Large intestine (tissue), 3 donors: ENCODE measurements around the gene CCDC83. TPM values are rescaled to one million over a fixed set of nuclear protein-coding genes. Genes with fewer than 3 reads are reported as not detected.

ENCODE experiments used
- DNase-seq, 2 donors: peaks; one replicate each; pipeline versions ENCODE4 v3.0.0 to v3.0.0-alpha.2; 2013
- H3K27ac ChIP-seq: one replicate; pipeline ENCODE4 v1.5.1; 2013; ENCODE audit warnings: low read length
- H3K27me3 ChIP-seq: 2 replicates; pipeline ENCODE4 v1.6.1; 2013; ENCODE audit warnings: low read length; ENCODE audit not compliant: control insufficient read depth, insufficient read depth
- H3K36me3 ChIP-seq: 2 replicates; pipeline ENCODE4 v1.6.1; 2013; ENCODE audit warnings: low read length; ENCODE audit not compliant: control insufficient read depth, insufficient read depth
- H3K4me1 ChIP-seq: one replicate; pipeline ENCODE4 v1.6.1; 2013; ENCODE audit warnings: low read length; ENCODE audit not compliant: control insufficient read depth, insufficient read depth
- H3K4me3 ChIP-seq: one replicate; pipeline ENCODE4 v1.5.1; 2013; ENCODE audit warnings: low read length
- H3K9me3 ChIP-seq: one replicate; pipeline ENCODE4 v1.6.1; 2013; ENCODE audit warnings: mild to moderate bottlenecking, low read depth, low read length, moderate library complexity; ENCODE audit not compliant: control insufficient read depth
- WGBS: methylation state at CpG from one replicate; pipeline ENCODE4 v1.1.5; 2013; ENCODE audit warnings: low lambda C conversion rate; ENCODE audit not compliant: insufficient coverage; 5-methylcytosine and 5-hydroxymethylcytosine counted together
- polyA plus RNA-seq: library from polyadenylated mRNA; unstranded; fragments of 120-200 nt; gene quantifications from one replicate; pipeline ENCODE4 v1.2.1, GENCODE V29; 2013

The CCDC83 gene
- polyA plus RNA-seq, 1 donor = 0.04 TPM

- Histone ChIP-seq H3K27ac (no peak overlapping the region), H3K4me1 (no peaks in the 10 kb centered on the region), H3K36me3 (no peaks in the 10 kb centered on the region), H3K4me3 (no peak overlapping the region), H3K9me3 (no peaks in the 10 kb centered on the region), H3K27me3 (no peaks in the 10 kb centered on the region)
- DNase-seq = no peak
- WGBS = 20% methylated on average over 1 of the region's 4 CpGs
Measured at GRCh38 chr11:85884581-85885021, 29.4 kb downstream of the CCDC83 start.

GRCh38 chr11:85886089-85887056, 31.2 kb downstream of the CCDC83 start:
- no peaks in the 10 kb centered on the region for H3K9me3 ChIP-seq
- no peaks in the 10 kb centered on the region for H3K36me3 ChIP-seq
- 100% methylated on average over 1 of the region's 7 CpGs for WGBS
- H3K27me3 ChIP-seq = no peaks in the 10 kb centered on the region
- H3K4me1 ChIP-seq = no peaks in the 10 kb centered on the region
- no peak for DNase-seq
- H3K27ac ChIP-seq = no peak overlapping the region
- no peak overlapping the region for H3K4me3 ChIP-seq

GRCh38 chr11:85889108-85889507, 33.9 kb downstream of the CCDC83 start:
- Histone ChIP-seq H3K4me1 (no peaks in the 10 kb centered on the region), H3K9me3 (no peaks in the 10 kb centered on the region), H3K27ac (no peak overlapping the region), H3K27me3 (no peaks in the 10 kb centered on the region), H3K36me3 (no peaks in the 10 kb centered on the region), H3K4me3 (no peak overlapping the region)
- no CpG with 5 or more reads among the region's 5 CpGs for WGBS
- DNase-seq = no peak

GRCh38 chr11:85889676-85890579, 34.7 kb downstream of the CCDC83 start:
- WGBS = 100% methylated on average over 2 of the region's 8 CpGs
- no peaks in the 10 kb centered on the region for H3K36me3 ChIP-seq
- no peaks in the 10 kb centered on the region for H3K27me3 ChIP-seq
- H3K27ac ChIP-seq = no peak overlapping the region
- peak; percentile 38 to 40 for DNase-seq
- H3K4me3 ChIP-seq = no peak overlapping the region
- H3K4me1 ChIP-seq = no peaks in the 10 kb centered on the region
- no peaks in the 10 kb centered on the region for H3K9me3 ChIP-seq

- no peak for DNase-seq
- H3K9me3 ChIP-seq = no peaks in the 10 kb centered on the region
- H3K36me3 ChIP-seq = no peaks in the 10 kb centered on the region
- no peaks in the 10 kb centered on the region for H3K27me3 ChIP-seq
- no peak overlapping the region for H3K27ac ChIP-seq
- H3K4me1 ChIP-seq = no peaks in the 10 kb centered on the region
- WGBS = no CpG with 5 or more reads among the region's 6 CpGs
- no peak overlapping the region for H3K4me3 ChIP-seq
Measured at GRCh38 chr11:85893395-85893794, 38.2 kb downstream of the CCDC83 start.

GRCh38 chr11:85896876-85897275, 41.7 kb downstream of the CCDC83 start:
- Histone ChIP-seq H3K36me3 (no peaks in the 10 kb centered on the region), H3K4me3 (no peak overlapping the region), H3K27ac (no peak overlapping the region), H3K9me3 (no peaks in the 10 kb centered on the region), H3K27me3 (no peaks in the 10 kb centered on the region), H3K4me1 (no peaks in the 10 kb centered on the region)
- no peak for DNase-seq
- no CpG with 5 or more reads among the region's 3 CpGs for WGBS

- H3K36me3 ChIP-seq = no peaks in the 10 kb centered on the region
- no peak overlapping the region for H3K27ac ChIP-seq
- no peaks in the 10 kb centered on the region for H3K9me3 ChIP-seq
- WGBS = 86% methylated on average over 1 of the region's 2 CpGs
- H3K27me3 ChIP-seq = no peaks in the 10 kb centered on the region
- DNase-seq = no peak
- H3K4me3 ChIP-seq = no peak overlapping the region
- H3K4me1 ChIP-seq = no peaks in the 10 kb centered on the region
Measured at GRCh38 chr11:85898456-85898855, 43.3 kb downstream of the CCDC83 start.

- Histone ChIP-seq H3K9me3 (no peaks in the 10 kb centered on the region), H3K4me3 (no peak overlapping the region), H3K27ac (no peak overlapping the region), H3K4me1 (no peaks in the 10 kb centered on the region), H3K27me3 (no peaks in the 10 kb centered on the region), H3K36me3 (no peaks in the 10 kb centered on the region)
- no peak for DNase-seq
- WGBS = no CpG with 5 or more reads among the region's 3 CpGs
Measured at GRCh38 chr11:85902353-85902752, 47.2 kb downstream of the CCDC83 start.

- no peaks in the 10 kb centered on the region for H3K27me3 ChIP-seq
- no peaks in the 10 kb centered on the region for H3K4me1 ChIP-seq
- no peak overlapping the region for H3K4me3 ChIP-seq
- H3K36me3 ChIP-seq = no peaks in the 10 kb centered on the region
- WGBS = no CpG with 5 or more reads among the region's 4 CpGs
- no peak for DNase-seq
- H3K9me3 ChIP-seq = no peaks in the 10 kb centered on the region
- no peak overlapping the region for H3K27ac ChIP-seq
Measured at GRCh38 chr11:85903406-85903805, 48.2 kb downstream of the CCDC83 start.

- Histone ChIP-seq H3K4me1 (no peaks in the 10 kb centered on the region), H3K27me3 (no peaks in the 10 kb centered on the region), H3K4me3 (no peak overlapping the region), H3K36me3 (no peaks in the 10 kb centered on the region), H3K27ac (no peak overlapping the region), H3K9me3 (no peaks in the 10 kb centered on the region)
- WGBS = 100% methylated on average over 2 of the region's 3 CpGs
- DNase-seq = no peak
Measured at GRCh38 chr11:85903811-85904210, 48.6 kb downstream of the CCDC83 start.
